ENCODE data around the gene NAT10.

Gene NAT10

DNA sequence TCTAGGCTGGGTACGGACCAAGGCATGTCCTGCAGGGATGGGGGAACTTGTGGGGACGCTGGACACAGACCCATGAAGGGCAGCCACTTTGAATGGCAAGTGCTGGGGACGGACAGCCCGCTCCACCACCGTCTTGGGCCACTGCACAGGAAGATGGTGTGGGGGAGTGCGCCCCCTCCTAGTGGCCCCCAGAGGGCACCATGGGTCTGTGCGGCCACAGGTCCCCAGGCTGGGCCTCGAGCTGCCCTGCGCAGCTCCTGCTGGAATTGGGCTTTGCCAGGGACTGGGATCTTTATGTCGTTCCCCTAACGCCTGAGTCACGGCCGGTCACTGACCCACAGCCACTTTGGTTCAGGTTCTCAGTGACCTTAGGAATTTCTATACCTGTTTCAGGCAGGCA lies 44.4 kb downstream of the NAT10 start:
- Mint-ChIP-seq H3K27ac (no peak overlapping the region), H3K27me3 (ENCODE audit: low read depth) (no peaks in the 10 kb centered on the region), H3K9me3 (no peaks in the 10 kb centered on the region), H3K4me1 (ENCODE audit: low read depth) (no peaks in the 10 kb centered on the region), H3K4me3 (no peak overlapping the region), H3K36me3 (ENCODE audit: low read depth) (peaks cover 29% of the 10 kb centered on the region)

GRCh38 chr11:34150494-34151151 lies 45.2 kb downstream of the NAT10 start:
- Mint-ChIP-seq H3K27me3 (ENCODE audit: low read depth) (no peaks in the 10 kb centered on the region), H3K9me3 (no peaks in the 10 kb centered on the region), H3K36me3 (ENCODE audit: low read depth) (peaks cover 24% of the 10 kb centered on the region), H3K4me3 (no peak overlapping the region), H3K4me1 (ENCODE audit: low read depth) (no peaks in the 10 kb centered on the region), H3K27ac (no peak overlapping the region)

GRCh38 chr11:34151166-34151565 lies 45.7 kb downstream of the NAT10 start:
- no peak overlapping the region for H3K4me3 Mint-ChIP-seq
- H3K36me3 Mint-ChIP-seq (ENCODE audit: low read depth), result peaks cover 20% of the 10 kb centered on the region
- no peaks in the 10 kb centered on the region for H3K4me1 Mint-ChIP-seq (ENCODE audit: low read depth)
- H3K9me3 Mint-ChIP-seq, result no peaks in the 10 kb centered on the region
- no peak overlapping the region for H3K27ac Mint-ChIP-seq
- H3K27me3 Mint-ChIP-seq (ENCODE audit: low read depth), result no peaks in the 10 kb centered on the region

GRCh38 chr11:34151916-34152845 lies 46.8 kb downstream of the NAT10 start:
- Mint-ChIP-seq H3K9me3 (no peaks in the 10 kb centered on the region), H3K27me3 (ENCODE audit: low read depth) (no peaks in the 10 kb centered on the region), H3K4me1 (ENCODE audit: low read depth) (no peaks in the 10 kb centered on the region), H3K36me3 (ENCODE audit: low read depth) (peaks cover 12% of the 10 kb centered on the region), H3K27ac (no peak overlapping the region), H3K4me3 (no peak overlapping the region)

GRCh38 chr11:34154059-34154875 lies 48.8 kb downstream of the NAT10 start:
- no peaks in the 10 kb centered on the region for H3K27me3 Mint-ChIP-seq (ENCODE audit: low read depth)
- H3K4me1 Mint-ChIP-seq (ENCODE audit: low read depth), result peaks cover 6% of the 10 kb centered on the region
- H3K9me3 Mint-ChIP-seq, result no peaks in the 10 kb centered on the region
- H3K4me3 Mint-ChIP-seq, result no peak overlapping the region
- no peak overlapping the region for H3K27ac Mint-ChIP-seq
- H3K36me3 Mint-ChIP-seq (ENCODE audit: low read depth), result peaks cover 2% of the 10 kb centered on the region

DNA sequence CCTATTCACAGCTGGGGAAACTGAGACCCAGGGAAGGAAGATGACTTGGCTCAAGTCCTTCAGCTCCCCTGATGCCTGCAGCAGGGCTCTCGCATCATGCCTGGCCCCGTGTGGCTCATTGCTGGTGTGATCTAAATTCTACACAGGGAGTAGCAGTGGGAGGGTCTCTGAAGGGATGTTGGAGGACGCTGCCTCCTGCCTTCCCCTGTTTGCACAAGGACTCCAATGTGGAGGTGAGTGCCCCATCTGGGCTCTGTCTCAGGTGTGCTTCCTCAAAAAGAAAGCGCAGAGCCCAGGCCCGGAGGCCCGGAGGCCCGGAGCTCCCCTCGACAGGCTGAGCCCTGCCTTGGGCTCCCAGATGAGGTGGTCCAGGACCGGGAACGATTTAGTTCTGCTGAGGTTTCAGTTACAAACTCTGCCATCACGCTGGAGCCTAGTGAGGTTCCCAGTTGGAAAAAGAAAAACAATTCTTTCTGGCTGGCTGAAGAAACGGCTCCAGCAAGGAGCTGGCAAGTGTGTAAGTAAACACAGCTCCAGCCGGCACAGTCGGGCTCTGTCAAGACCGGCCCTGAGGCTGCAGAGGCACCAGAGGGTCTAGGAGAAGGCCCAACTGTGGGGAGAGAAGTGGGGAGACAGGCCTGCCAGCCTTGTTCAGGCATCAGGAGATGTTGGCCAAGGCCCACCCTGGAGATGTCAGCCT lies 49.8 kb downstream of the NAT10 start:
- no peaks in the 10 kb centered on the region for H3K27me3 Mint-ChIP-seq (ENCODE audit: low read depth)
- H3K4me3 Mint-ChIP-seq, result no peak overlapping the region
- H3K27ac Mint-ChIP-seq, result no peak overlapping the region
- H3K4me1 Mint-ChIP-seq (ENCODE audit: low read depth), result peaks cover 6% of the 10 kb centered on the region
- no peaks in the 10 kb centered on the region for H3K9me3 Mint-ChIP-seq
- H3K36me3 Mint-ChIP-seq (ENCODE audit: low read depth), result peaks cover 2% of the 10 kb centered on the region

DNA sequence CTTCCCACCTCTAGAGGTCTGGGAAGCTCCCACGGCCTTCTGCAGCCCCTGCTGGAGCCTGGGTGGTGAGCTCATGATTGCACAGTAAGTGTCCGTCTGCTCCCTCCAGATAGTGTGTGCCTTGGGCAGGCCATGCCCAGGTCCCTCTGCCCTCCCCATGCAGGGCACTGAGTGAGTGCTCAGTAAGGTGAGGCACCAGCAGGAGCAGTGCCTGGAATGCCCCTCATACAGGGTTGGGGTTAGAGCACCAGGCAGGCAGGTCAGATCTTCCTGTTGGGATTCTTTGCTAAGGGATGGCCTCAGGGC lies 50.3 kb downstream of the NAT10 start:
- H3K36me3 Mint-ChIP-seq (ENCODE audit: low read depth), result peaks cover 2% of the 10 kb centered on the region
- H3K9me3 Mint-ChIP-seq, result no peaks in the 10 kb centered on the region
- peaks cover 6% of the 10 kb centered on the region for H3K4me1 Mint-ChIP-seq (ENCODE audit: low read depth)
- H3K27ac Mint-ChIP-seq, result no peak overlapping the region
- H3K27me3 Mint-ChIP-seq (ENCODE audit: low read depth), result no peaks in the 10 kb centered on the region
- no peak overlapping the region for H3K4me3 Mint-ChIP-seq

DNA sequence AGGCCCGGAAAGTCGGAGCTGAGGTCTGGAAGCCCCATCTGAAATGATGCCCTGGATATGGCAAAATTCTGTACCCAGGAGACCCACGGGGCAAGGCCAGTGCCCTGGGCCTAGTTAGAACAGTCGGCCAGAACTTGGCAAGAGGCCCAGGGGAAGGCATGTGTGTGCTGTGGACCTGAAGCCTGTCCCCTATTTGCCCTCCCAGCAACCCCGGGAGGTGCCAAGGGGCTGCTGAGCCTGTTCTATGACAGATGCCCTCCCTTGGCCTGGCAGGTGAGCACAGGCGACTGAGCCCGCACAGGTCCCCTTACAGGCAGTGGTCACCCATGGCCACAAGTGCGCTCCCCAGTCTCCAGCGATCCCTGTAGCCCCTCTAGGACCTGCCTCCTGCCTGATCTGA lies 51.7 kb downstream of the NAT10 start:
- no peaks in the 10 kb centered on the region for H3K27me3 Mint-ChIP-seq (ENCODE audit: low read depth)
- peaks cover 2% of the 10 kb centered on the region for H3K36me3 Mint-ChIP-seq (ENCODE audit: low read depth)
- H3K4me3 Mint-ChIP-seq, result no peak overlapping the region
- H3K27ac Mint-ChIP-seq, result no peak overlapping the region
- H3K9me3 Mint-ChIP-seq, result no peaks in the 10 kb centered on the region
- H3K4me1 Mint-ChIP-seq (ENCODE audit: low read depth), result peaks cover 6% of the 10 kb centered on the region

- Mint-ChIP-seq H3K27me3 (ENCODE audit: low read depth) (no peaks in the 10 kb centered on the region), H3K27ac (no peak overlapping the region), H3K4me3 (no peak overlapping the region), H3K4me1 (ENCODE audit: low read depth) (peaks cover 6% of the 10 kb centered on the region), H3K9me3 (no peaks in the 10 kb centered on the region), H3K36me3 (ENCODE audit: low read depth) (no peaks in the 10 kb centered on the region)
These were observed 53.2 kb downstream of the NAT10 start for GRCh38 chr11:34158661-34159060.

DNA sequence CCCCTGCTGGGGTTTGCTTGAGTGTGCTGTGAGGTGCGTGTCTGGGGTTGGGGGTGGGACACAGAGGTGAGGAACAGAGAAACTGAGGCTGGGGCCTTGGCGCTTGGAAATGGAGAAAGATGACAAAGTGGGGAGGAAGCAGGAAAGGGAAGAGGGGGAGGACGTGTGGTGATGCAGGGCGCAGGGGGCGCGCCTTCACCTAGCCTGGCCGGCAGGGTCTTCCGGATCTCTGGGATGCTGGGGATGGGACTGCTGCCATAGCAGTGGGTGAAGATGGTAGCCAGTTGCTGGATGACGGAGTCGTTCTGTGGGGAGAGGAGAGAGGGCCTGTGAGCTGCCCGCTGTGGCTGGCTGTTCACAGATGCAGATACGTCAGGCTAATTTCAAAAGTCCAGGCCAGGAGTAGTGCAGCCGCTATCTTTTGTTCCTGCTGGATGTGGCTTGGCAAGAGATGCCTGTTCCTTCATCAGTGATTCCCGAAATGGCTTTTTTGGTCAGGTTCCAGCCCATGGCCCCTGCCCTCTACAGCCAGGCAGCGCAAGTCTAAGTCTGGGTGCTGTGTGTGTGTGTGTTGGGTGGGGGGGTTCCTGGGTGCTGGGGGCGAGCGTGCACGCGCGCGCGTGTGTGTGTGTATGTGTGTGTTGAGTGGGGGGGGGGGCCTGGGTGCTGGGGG lies 54.8 kb downstream of the NAT10 start:
- Mint-ChIP-seq H3K4me3 (no peak overlapping the region), H3K9me3 (no peaks in the 10 kb centered on the region), H3K4me1 (ENCODE audit: low read depth) (peaks cover 6% of the 10 kb centered on the region), H3K27me3 (ENCODE audit: low read depth) (no peaks in the 10 kb centered on the region), H3K27ac (no peak overlapping the region), H3K36me3 (ENCODE audit: low read depth) (no peaks in the 10 kb centered on the region)

GRCh38 chr11:34160791-34161190 lies 55.4 kb downstream of the NAT10 start:
- Mint-ChIP-seq H3K9me3 (no peaks in the 10 kb centered on the region), H3K4me3 (no peak overlapping the region), H3K36me3 (ENCODE audit: low read depth) (no peaks in the 10 kb centered on the region)

DNA sequence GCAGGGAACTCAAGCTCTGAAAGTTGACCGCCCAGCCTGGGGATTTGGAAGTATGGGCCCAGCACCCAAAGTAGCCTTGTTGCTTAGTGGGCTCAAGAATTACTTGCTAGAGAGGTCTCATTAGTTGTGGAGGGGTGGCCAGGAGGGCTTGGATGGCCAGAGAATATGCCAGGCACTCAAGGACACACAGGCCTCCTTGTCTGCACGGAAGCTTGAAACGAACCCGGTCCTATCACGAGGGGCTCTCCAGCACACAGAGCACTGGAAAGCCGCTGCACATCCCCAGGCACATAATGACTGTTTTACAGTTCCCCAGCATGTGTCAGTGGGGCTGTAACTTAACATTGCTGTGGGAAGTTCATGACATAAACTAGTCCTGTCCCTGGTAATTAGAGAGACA lies 55.9 kb downstream of the NAT10 start:
- Mint-ChIP-seq H3K9me3 (no peaks in the 10 kb centered on the region), H3K27me3 (ENCODE audit: low read depth) (no peaks in the 10 kb centered on the region), H3K36me3 (ENCODE audit: low read depth) (no peaks in the 10 kb centered on the region), H3K4me3 (no peak overlapping the region), H3K27ac (no peak overlapping the region), H3K4me1 (ENCODE audit: low read depth) (peaks cover 6% of the 10 kb centered on the region)

More at GRCh38 chr11:34160791-34161190, 55.4 kb downstream of the NAT10 start:
- Mint-ChIP-seq H3K27ac (no peak overlapping the region), H3K27me3 (ENCODE audit: low read depth) (no peaks in the 10 kb centered on the region), H3K4me1 (ENCODE audit: low read depth) (peaks cover 6% of the 10 kb centered on the region)

DNA sequence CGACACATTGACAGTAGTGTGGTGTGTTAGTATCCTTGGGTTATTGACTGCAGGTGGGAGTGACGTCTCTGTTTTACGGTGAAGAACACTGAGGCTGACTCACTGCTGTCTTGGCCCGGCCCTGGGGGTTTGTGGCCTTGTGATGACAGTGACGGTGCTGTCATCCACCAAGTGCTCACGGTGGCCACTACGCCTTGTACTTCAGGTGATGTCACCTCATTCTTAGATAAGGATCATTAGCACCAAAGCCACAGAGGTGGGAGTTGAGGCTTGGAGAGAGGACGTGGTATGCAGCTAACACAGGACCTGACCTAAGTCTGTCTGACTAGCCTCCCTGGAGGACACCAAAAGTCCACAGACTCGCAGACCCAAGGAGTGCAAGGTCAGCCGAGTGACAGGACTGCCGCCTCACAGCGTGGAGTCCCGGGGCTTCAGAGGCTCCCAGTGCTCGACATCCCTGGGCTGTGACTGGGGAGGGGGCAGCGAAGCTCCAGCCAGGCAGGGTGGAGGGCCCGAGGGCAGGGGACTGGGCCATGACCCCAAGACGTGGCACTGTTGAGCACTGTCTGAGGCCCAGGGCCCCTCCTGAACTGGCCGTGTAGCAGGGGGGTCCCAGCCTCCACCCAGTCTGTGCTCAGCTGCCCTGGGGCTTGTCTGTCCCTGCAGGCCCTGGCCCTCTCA lies 56.5 kb downstream of the NAT10 start:
- no peaks in the 10 kb centered on the region for H3K9me3 Mint-ChIP-seq
- H3K27me3 Mint-ChIP-seq (ENCODE audit: low read depth), result no peaks in the 10 kb centered on the region
- H3K36me3 Mint-ChIP-seq (ENCODE audit: low read depth), result no peaks in the 10 kb centered on the region
- H3K4me3 Mint-ChIP-seq, result no peak overlapping the region
- no peak overlapping the region for H3K27ac Mint-ChIP-seq
- peaks cover 6% of the 10 kb centered on the region for H3K4me1 Mint-ChIP-seq (ENCODE audit: low read depth)

All from T-helper 1 cell treated with Interleukin-12 subunit alpha and Interleukin-12 subunit beta and Interleukin-4 antibody, amounts not matched to agents 30 μg/mL and 1 μg/mL, for 36 hours (primary cell).